Testis (tissue), 3 donors: ENCODE data around the gene UBE2G1. TPM values are rescaled to one million over a fixed set of nuclear protein-coding genes. Genes with fewer than 3 reads are reported as not detected.

ENCODE experiments used
- DNase-seq: peaks from one replicate; pipeline ENCODE4 v3.0.0-alpha.2; 2019
- H3K27ac ChIP-seq, 2 donors: fragments of 200-600 bp; sonication (generic); one replicate each; pipeline ENCODE4 v1.5.1; 2019
- H3K27me3 ChIP-seq: fragments of 200-600 bp; sonication (generic); one replicate; pipeline ENCODE4 v1.5.1; 2019
- H3K36me3 ChIP-seq: fragments of 200-600 bp; sonication (generic); one replicate; pipeline ENCODE4 v1.5.1; 2017; ENCODE audit warnings: low read depth; ENCODE audit errors: missing control alignments
- H3K4me1 ChIP-seq: fragments of 200-600 bp; sonication (generic); one replicate; pipeline ENCODE4 v1.5.1; 2019
- H3K4me3 ChIP-seq, 2 donors: fragments of 200-600 bp; sonication (generic); one replicate each; pipeline ENCODE4 v1.5.1; 2017 to 2019
- H3K9me3 ChIP-seq: fragments of 200-600 bp; sonication (generic); one replicate; pipeline ENCODE4 v1.5.1; 2017
- CTCF ChIP-seq, 3 experiments: fragments of 450-650 bp in 2 of 3; fragments of 200-600 bp in 1 of 3; sonication (generic) in 1 of 3; IDR thresholded peaks; one replicate each; pipeline ENCODE4 v1.5.1; 2016 to 2019; ENCODE audit warnings: antibody characterized with exemption in 3 of 3, mild to moderate bottlenecking in 2 of 3, moderate library complexity in 1 of 3
- POLR2A ChIP-seq: fragments of 450-650 bp; IDR thresholded peaks from one replicate; pipeline ENCODE4 v1.6.1; 2017; ENCODE audit warnings: antibody characterized with exemption, mild to moderate bottlenecking, moderate library complexity
- WGBS, 2 donors: methylation state at CpG; one replicate each; pipeline ENCODE4 v1.1.5; 2018; 5-methylcytosine and 5-hydroxymethylcytosine counted together
- intact Hi-C: fragments of 100-400 bp; cut with DNase I; formaldehyde crosslinking; loops from one replicate; pipeline ENCODE4 v1.15.1; 2023; ENCODE audit warnings: low total_unique reads
- polyA plus RNA-seq: library from polyadenylated mRNA; stranded (reverse); fragments of 350-450 nt; fragmentation: Illumina TruSeq; extraction: RNeasy Lipid Tissue Mini Kit (QIAGEN cat#74804); gene quantifications from one replicate; pipeline ENCODE4 v1.2.3, GENCODE V29; 2014; ENCODE audit warnings: low read depth, low replicate concordance; ENCODE audit not compliant: insufficient read depth
- total RNA-seq, 2 donors: library from RNA; depleted of rRNA; stranded (reverse); fragments of >200 nt; gene quantifications; one replicate each; pipeline ENCODE4 v1.2.3, GENCODE V29; 2016

UBE2G1 gene
- total and polyA plus RNA-seq, 3 donors from 2014 or later: 50.1 to 66.1 (median 60.7) TPM

GRCh38 chr17:4407851-4408250 is 41.4 kb upstream of the UBE2G1 start:
- TF ChIP-seq POLR2A: no peak
- TF ChIP-seq CTCF (IDR thresholded peaks at IDR 0.05): no peak
- Histone ChIP-seq H3K27me3 (no peaks in the 10 kb centered on the region), H3K9me3 (no peaks in the 10 kb centered on the region), H3K4me1 (peaks cover 1% of the 10 kb centered on the region), H3K36me3 (no peaks in the 10 kb centered on the region), H3K4me3 (no peak overlapping the region), H3K27ac (no peak overlapping the region)
- intact Hi-C loops: no loop called here
- no peak for DNase-seq
- whole genome bisulfite sequencing, 2 donors: 92 to 93% methylated on average over 8 of the region's 8 CpGs

GRCh38 chr17:4407216-4407615 is 40.7 kb upstream of the UBE2G1 start:
- no peak for TF ChIP-seq CTCF (IDR thresholded peaks at IDR 0.05)
- Histone ChIP-seq H3K27ac (no peak overlapping the region), H3K36me3 (no peaks in the 10 kb centered on the region), H3K27me3 (no peaks in the 10 kb centered on the region), H3K4me3 (no peak overlapping the region), H3K9me3 (no peaks in the 10 kb centered on the region), H3K4me1 (no peaks in the 10 kb centered on the region)
- intact Hi-C loops: no loop called here
- DNase-seq: no peak
- WGBS, 2 donors: 79 to 87% methylated on average over 7 of the region's 7 CpGs

- WGBS, 2 donors: 91 to 96% methylated on average over 10 of the region's 10 CpGs
- no peak for DNase-seq
- no peak overlapping the region for H3K4me3 ChIP-seq
- no peak for TF ChIP-seq CTCF (IDR thresholded peaks at IDR 0.05)
- no peak for TF ChIP-seq POLR2A
- no peaks in the 10 kb centered on the region for H3K4me1 ChIP-seq
- intact Hi-C loops: no loop called here
- no peaks in the 10 kb centered on the region for H3K36me3 ChIP-seq
- no peak overlapping the region for H3K27ac ChIP-seq
- no peaks in the 10 kb centered on the region for H3K9me3 ChIP-seq
- H3K27me3 ChIP-seq: no peaks in the 10 kb centered on the region
Observed at GRCh38 chr17:4406386-4406785, 39.9 kb upstream of the UBE2G1 start.

GRCh38 chr17:4405699-4406098 is 39.2 kb upstream of the UBE2G1 start:
- no peaks in the 10 kb centered on the region for H3K9me3 ChIP-seq
- WGBS, 2 donors: 91 to 100% methylated on average over 1 to 5 of the region's 5 CpGs
- no peak for DNase-seq
- no peak for TF ChIP-seq POLR2A
- TF ChIP-seq CTCF (IDR thresholded peaks at IDR 0.05): no peak
- no peak overlapping the region for H3K27ac ChIP-seq
- H3K4me3 ChIP-seq: no peak overlapping the region
- intact Hi-C loops: no loop called here
- H3K4me1 ChIP-seq: no peaks in the 10 kb centered on the region
- no peaks in the 10 kb centered on the region for H3K36me3 ChIP-seq
- H3K27me3 ChIP-seq: no peaks in the 10 kb centered on the region

- intact Hi-C loops: no loop called here
Observed at GRCh38 chr17:4405038-4405669, 38.7 kb upstream of the UBE2G1 start.

More at GRCh38 chr17:4405038-4405669, 38.7 kb upstream of the UBE2G1 start:
- Histone ChIP-seq H3K4me1 (no peaks in the 10 kb centered on the region), H3K4me3 (no peak overlapping the region), H3K36me3 (no peaks in the 10 kb centered on the region), H3K27me3 (no peaks in the 10 kb centered on the region), H3K9me3 (no peaks in the 10 kb centered on the region), H3K27ac (no peak overlapping the region)
- TF ChIP-seq CTCF (IDR thresholded peaks at IDR 0.05): no peak
- TF ChIP-seq POLR2A: no peak
- 89 to 97% methylated on average over 6 to 7 of the region's 7 CpGs for WGBS, 2 donors
- DNase-seq: no peak
